ENCODE data around the gene NHERF1. TPM values are rescaled to one million over a fixed set of nuclear protein-coding genes. Genes with fewer than 3 reads are reported as not detected.
A peak's percentile ranks its signal among the peaks of the same experiment; 100 is the strongest.

The NHERF1 gene
- total RNA-seq, 1 donor from 2014 or later: 108 TPM

DNA sequence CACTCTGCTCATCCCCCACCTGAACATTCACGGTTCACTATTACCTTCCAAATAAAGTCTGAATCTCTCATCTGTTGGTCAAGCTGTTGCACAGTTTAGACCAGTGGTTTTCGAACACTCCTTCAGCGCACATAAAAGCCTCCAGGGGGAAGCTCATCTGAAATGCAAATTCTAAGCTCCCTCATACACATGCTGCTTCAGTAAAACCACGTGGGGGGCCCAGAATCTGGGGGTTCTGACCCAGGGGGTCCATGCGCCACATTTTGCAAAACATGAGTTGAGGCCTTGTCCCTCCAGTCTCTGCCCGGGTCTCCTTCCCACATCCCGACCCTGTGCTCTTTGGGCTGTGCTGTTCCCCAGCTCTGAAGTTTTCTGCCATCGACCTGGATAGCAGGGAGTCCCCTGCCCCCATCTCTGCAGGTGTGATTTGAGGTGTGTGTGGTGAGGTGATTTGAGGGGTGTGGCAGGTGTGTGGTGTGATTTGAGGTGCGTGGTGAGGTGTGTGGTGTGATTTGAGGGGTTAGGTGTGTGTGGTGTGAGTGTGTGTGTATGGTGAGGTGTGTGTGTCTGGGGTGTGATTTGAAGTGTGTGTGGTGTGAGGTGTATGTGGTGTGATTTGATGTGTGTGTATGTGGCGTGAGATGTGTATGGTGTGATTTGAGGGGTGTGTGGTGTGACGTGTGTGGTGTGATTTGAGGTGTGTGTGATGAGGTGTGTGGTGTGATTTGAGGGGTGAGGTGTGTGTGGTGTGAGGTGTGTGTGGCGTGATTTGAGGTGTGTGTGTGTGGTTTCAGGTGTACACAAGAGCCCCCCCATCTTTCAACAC, 16.2 kb upstream of the NHERF1 start:
- H3K4me3 Mint-ChIP-seq (ENCODE audit: unreplicated experiment): no peak overlapping the region
- H3K4me1 Mint-ChIP-seq (ENCODE audit: low read depth): peaks cover 3% of the 10 kb centered on the region
- no peak overlapping the region for H3K27ac Mint-ChIP-seq (ENCODE audit: unreplicated experiment)
- H3K9me3 Mint-ChIP-seq (ENCODE audit: low read depth): no peaks in the 10 kb centered on the region
- no peak for DNase-seq (ENCODE audit: low spot score)
- TF ChIP-seq, protein P1, sequence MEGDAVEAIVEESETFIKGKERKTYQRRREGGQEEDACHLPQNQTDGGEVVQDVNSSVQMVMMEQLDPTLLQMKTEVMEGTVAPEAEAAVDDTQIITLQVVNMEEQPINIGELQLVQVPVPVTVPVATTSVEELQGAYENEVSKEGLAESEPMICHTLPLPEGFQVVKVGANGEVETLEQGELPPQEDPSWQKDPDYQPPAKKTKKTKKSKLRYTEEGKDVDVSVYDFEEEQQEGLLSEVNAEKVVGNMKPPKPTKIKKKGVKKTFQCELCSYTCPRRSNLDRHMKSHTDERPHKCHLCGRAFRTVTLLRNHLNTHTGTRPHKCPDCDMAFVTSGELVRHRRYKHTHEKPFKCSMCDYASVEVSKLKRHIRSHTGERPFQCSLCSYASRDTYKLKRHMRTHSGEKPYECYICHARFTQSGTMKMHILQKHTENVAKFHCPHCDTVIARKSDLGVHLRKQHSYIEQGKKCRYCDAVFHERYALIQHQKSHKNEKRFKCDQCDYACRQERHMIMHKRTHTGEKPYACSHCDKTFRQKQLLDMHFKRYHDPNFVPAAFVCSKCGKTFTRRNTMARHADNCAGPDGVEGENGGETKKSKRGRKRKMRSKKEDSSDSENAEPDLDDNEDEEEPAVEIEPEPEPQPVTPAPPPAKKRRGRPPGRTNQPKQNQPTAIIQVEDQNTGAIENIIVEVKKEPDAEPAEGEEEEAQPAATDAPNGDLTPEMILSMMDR (IDR thresholded peaks at IDR 0.05): no peak
- H3K27me3 Mint-ChIP-seq (ENCODE audit: low read depth): peaks cover 17% of the 10 kb centered on the region
- H3K36me3 Mint-ChIP-seq (ENCODE audit: low read depth): no peaks in the 10 kb centered on the region

- no peak overlapping the region for H3K27ac Mint-ChIP-seq (ENCODE audit: unreplicated experiment)
These were observed 14.9 kb upstream of the NHERF1 start for GRCh38 chr17:74733365-74734122.

GRCh38 chr17:74734256-74734655, 14.2 kb upstream of the NHERF1 start:
- TF ChIP-seq, protein P1 (IDR thresholded peaks at IDR 0.05): no peak
- H3K27me3 Mint-ChIP-seq (ENCODE audit: low read depth): peaks cover 31% of the 10 kb centered on the region
- H3K4me1 Mint-ChIP-seq (ENCODE audit: low read depth): peaks cover 12% of the 10 kb centered on the region
- H3K36me3 Mint-ChIP-seq (ENCODE audit: low read depth): no peaks in the 10 kb centered on the region
- H3K27ac Mint-ChIP-seq (ENCODE audit: unreplicated experiment): no peak overlapping the region
- H3K9me3 Mint-ChIP-seq (ENCODE audit: low read depth): no peaks in the 10 kb centered on the region
- no peak for DNase-seq (ENCODE audit: low spot score)
- H3K4me3 Mint-ChIP-seq (ENCODE audit: unreplicated experiment): no peak overlapping the region

More at GRCh38 chr17:74733365-74734122, 14.9 kb upstream of the NHERF1 start:
- H3K9me3 Mint-ChIP-seq (ENCODE audit: low read depth): no peaks in the 10 kb centered on the region
- no peaks in the 10 kb centered on the region for H3K36me3 Mint-ChIP-seq (ENCODE audit: low read depth)
- no peak overlapping the region for H3K4me3 Mint-ChIP-seq (ENCODE audit: unreplicated experiment)
- H3K4me1 Mint-ChIP-seq (ENCODE audit: low read depth): peaks cover 12% of the 10 kb centered on the region
- TF ChIP-seq, protein P1 (IDR thresholded peaks at IDR 0.05): no peak
- H3K27me3 Mint-ChIP-seq (ENCODE audit: low read depth): peaks cover 25% of the 10 kb centered on the region
- no peak for DNase-seq (ENCODE audit: low spot score)

GRCh38 chr17:74736513-74737298, 11.7 kb upstream of the NHERF1 start, which contains the start of gene RAB37:
RAB37 (plus strand) TSS chr17:74737256; CDS start chr17:74737273, 17 bp downstream.
- DNase-seq (ENCODE audit: low spot score): peak; percentile 89
- peak within 1 kb of the TSS; percentile 19 for H3K4me3 Mint-ChIP-seq (ENCODE audit: unreplicated experiment)
- H3K36me3 Mint-ChIP-seq (ENCODE audit: low read depth): no peaks in the 10 kb centered on the region
- no peaks in the 10 kb centered on the region for H3K9me3 Mint-ChIP-seq (ENCODE audit: low read depth)
- H3K4me1 Mint-ChIP-seq (ENCODE audit: low read depth): peaks cover 12% of the 10 kb centered on the region
- TF ChIP-seq, protein P1 (IDR thresholded peaks at IDR 0.05): peak; percentile 68
- H3K27me3 Mint-ChIP-seq (ENCODE audit: low read depth): peaks cover 28% of the 10 kb centered on the region
- no peak within 1 kb of the TSS for H3K27ac Mint-ChIP-seq (ENCODE audit: unreplicated experiment)

All from chondrocyte (in vitro differentiated cells).